K562 (cell line): ENCODE results near the gene CACNA1C. TPM values are rescaled to one million over a fixed set of nuclear protein-coding genes. Genes with fewer than 3 reads are reported as not detected.

Experiments
- ATAC-seq: fragments of 200-7000 bp; cut with Tn5 transposase; 3 replicates; pipeline ENCODE4 v1.9.1; 2020; ENCODE audit warnings: moderate library complexity
- BruUV-seq: library from RNA; stranded (reverse); fragments of 400-500 nt; replicated peaks from 2 replicates; lab custom pipeline; 2021; lab: Mats Ljungman, UMichigan
- CTCF ChIA-PET: fragments of 300-600 bp; formaldehyde crosslinking; extraction: SDS; loops from one replicate; lab custom pipeline; 2021; ENCODE audit warnings: low intra/inter-chr PET ratio; lab: Yijun Ruan, JAX
- POLR2A ChIA-PET: fragments of 300-600, 350-650 bp; sonication (Branson Sonifier 250); formaldehyde crosslinking; extraction: SDS; loops from one replicate; lab custom pipeline; 2021; ENCODE audit warnings: antibody characterized with exemption, inconsistent platforms; lab: Yijun Ruan, JAX
- DNase-seq, 4 experiments: peaks; one replicate each; pipeline versions ENCODE4 v3.0.0 to v3.0.0-alpha.2; 2011 to 2018; ENCODE audit warnings: low spot score in 3 of 4, mixed read lengths in 3 of 4; ENCODE audit errors: extremely low read depth in 1 of 4
- FAIRE-seq: peaks from 2 replicates; lab custom pipeline; 2011; peaks lifted over from hg19 to GRCh38; lab: Jason Lieb, UNC
- H2AFZ ChIP-seq: 2 replicates; pipeline ENCODE4 v1.6.0; 2011; ENCODE audit warnings: low read depth, low read length, control low read depth, inconsistent platforms
- H3K27ac ChIP-seq: fragments of 200-600 bp; 3 replicates; pipeline ENCODE4 v1.8.0; 2011; ENCODE audit warnings: low read depth, mild to moderate bottlenecking, control low read depth, inconsistent platforms, low read length, moderate library complexity, mixed read lengths; ENCODE audit errors: extremely low read depth
- H3K27me3 ChIP-seq, 2 experiments: fragments of 300-600 bp in 1 of 2; 2 replicates in 1 of 2; 3 replicates in 1 of 2; pipeline versions ENCODE4 v1.6.0 to v1.8.0; 2011; ENCODE audit warnings: inconsistent platforms in 2 of 2, low read length in 2 of 2, mild to moderate bottlenecking in 1 of 2, mixed read lengths in 1 of 2, moderate library complexity in 1 of 2; ENCODE audit not compliant: control insufficient read depth in 2 of 2, insufficient read depth in 2 of 2
- H3K36me3 ChIP-seq: fragments of 300-600 bp; 3 replicates; pipeline ENCODE4 v1.8.0; 2011; ENCODE audit warnings: mild to moderate bottlenecking, low read length, inconsistent platforms; ENCODE audit not compliant: control insufficient read depth, insufficient read depth
- H3K4me1 ChIP-seq, 2 experiments: fragments of 200-600 bp in 1 of 2; replicated peaks in 1 of 2; 2 replicates in 1 of 2; 3 replicates in 1 of 2; pipeline versions ENCODE4 v1.5.1 to v1.8.0; 2011; ENCODE audit warnings: inconsistent platforms in 2 of 2, low read length in 2 of 2, mild to moderate bottlenecking in 1 of 2, mixed read lengths in 1 of 2, moderate library complexity in 1 of 2; ENCODE audit not compliant: control insufficient read depth in 2 of 2, insufficient read depth in 2 of 2
- H3K4me2 ChIP-seq: 2 replicates; pipeline ENCODE4 v1.6.1; 2011; ENCODE audit warnings: low read length, control low read depth, inconsistent platforms, mixed read lengths; ENCODE audit not compliant: insufficient read depth
- H3K4me3 ChIP-seq: fragments of 200-600 bp; sonication (generic), shearing (Covaris generic); 2 replicates; pipeline ENCODE4 v1.5.1; 2016; ENCODE audit warnings: control low read depth, inconsistent platforms
- H3K79me2 ChIP-seq: fragments of 200-600 bp; 3 replicates; pipeline ENCODE4 v1.8.0; 2011; ENCODE audit warnings: low read length, inconsistent platforms; ENCODE audit not compliant: control insufficient read depth, insufficient read depth
- H3K9ac ChIP-seq, 2 experiments: 2 replicates each; pipeline versions ENCODE4 v1.6.0 to v1.6.1; 2011; ENCODE audit warnings: low read depth in 2 of 2, low read length in 2 of 2, control low read depth in 1 of 2, inconsistent platforms in 1 of 2, mild to moderate bottlenecking in 1 of 2, mixed read lengths in 1 of 2; ENCODE audit not compliant: insufficient read depth in 1 of 2
- H3K9me1 ChIP-seq: one replicate; pipeline ENCODE4 v1.6.0; 2011; ENCODE audit warnings: inconsistent platforms, mild to moderate bottlenecking, low read length, moderate library complexity; ENCODE audit not compliant: control insufficient read depth, insufficient read depth
- H3K9me3 ChIP-seq: replicated peaks from 2 replicates; pipeline ENCODE4 v1.5.1; 2011; ENCODE audit warnings: low read depth, low read length, inconsistent platforms; ENCODE audit not compliant: control insufficient read depth, insufficient read depth
- H4K20me1 ChIP-seq: replicated peaks from 2 replicates; pipeline ENCODE4 v1.6.1; 2011; ENCODE audit warnings: low read length, inconsistent platforms, mixed read lengths; ENCODE audit not compliant: control insufficient read depth, insufficient read depth
- HDAC3 ChIP-seq: fragments of 450-650 bp; IDR thresholded peaks from 2 replicates; pipeline ENCODE4 v1.6.1; 2018; ENCODE audit warnings: borderline replicate concordance, mild to moderate bottlenecking, moderate library complexity; ENCODE audit not compliant: partially characterized antibody
- PTRF ChIP-seq: fragments of 450-650 bp; IDR thresholded peaks from 2 replicates; pipeline ENCODE4 v1.6.1; 2016; ENCODE audit warnings: mild to moderate bottlenecking, missing genetic modification characterization, missing compliant biosample characterization
- ZNF318 ChIP-seq, 2 experiments: fragments of 450-650 bp; IDR thresholded peaks; 2 replicates each; pipeline ENCODE4 v1.6.1; 2016; ENCODE audit warnings: mild to moderate bottlenecking in 2 of 2, borderline replicate concordance in 1 of 2, low read depth in 1 of 2, moderate library complexity in 1 of 2
- WGBS: fragments of 100-300 bp; shearing (Covaris generic); methylation state at CpG from one replicate; pipeline ENCODE4 v1.1.6; 2016; ENCODE audit warnings: low coverage, mixed read lengths; ENCODE audit not compliant: insufficient coverage; ENCODE audit errors: missing lambda C conversion rate; 5-methylcytosine and 5-hydroxymethylcytosine counted together
- in situ Hi-C: fragments of 300-500 bp; cut with MboI; formaldehyde crosslinking; loops from 4 replicates; pipeline ENCODE4 v1.15.0; 2018; ENCODE audit warnings: inconsistent platforms, mixed read lengths
- intact Hi-C: fragments of 100-400 bp; cut with micrococcal nuclease; formaldehyde crosslinking; loops from 2 replicates; pipeline ENCODE4 v1.14.2; 2022
- polyA plus RNA-seq, 8 experiments: library from polyadenylated mRNA; depleted of rRNA in 4 of 8; stranded (reverse) in 5 of 8; unstranded in 3 of 8; fragments of >200 nt; fragmentation: Nextera tagmentation in 2 of 8; fragmentation: Illumina TruSeq in 1 of 8; extraction: Ambion mirVana in 2 of 8; extraction: Trizol in 1 of 8; gene quantifications; 2 replicates each; pipeline versions ENCODE4 v1.2.1 to v1.2.3, GENCODE V29; 2011 to 2014; ENCODE audit warnings: inconsistent platforms in 1 of 8, missing spikeins in 1 of 8
- total RNA-seq, 7 experiments: library from RNA; depleted of rRNA in 6 of 7; stranded (reverse); fragments of >200 nt in 6 of 7; fragmentation: Illumina TruSeq in 2 of 7; extraction: Trizol in 2 of 7; gene quantifications; 2 replicates each; pipeline versions ENCODE4 v1.2.1 to v1.2.3, GENCODE V29; 2011 to 2021; ENCODE audit warnings: low replicate concordance in 1 of 7

The CACNA1C gene
- total and polyA plus RNA-seq, 9 of the 15 experiments (the other 6 are each of a cell fraction or from before 2014, with no cell fraction given), result not detected

GRCh38 chr12:2735432-2735831 lies 682.6 kb downstream of the CACNA1C start:
- Histone ChIP-seq H3K79me2 (no peaks in the 10 kb centered on the region), H3K9ac (no peak overlapping the region), H2AFZ (no peak overlapping the region), H3K9me1 (no peaks in the 10 kb centered on the region)
- FAIRE-seq, result no peak
- 0% methylated on average over 1 of the region's 1 CpG for WGBS
- POLR2A ChIA-PET, result no interaction called here
- no peak for DNase-seq
- CTCF ChIA-PET, result no interaction called here
- TF ChIP-seq HDAC3, result no peak
- no peak for TF ChIP-seq ZNF318 (IDR thresholded peaks at IDR 0.05; ENCODE audit: borderline replicate concordance in 1 of 2, low read depth in 1 of 2)
- no peak for TF ChIP-seq PTRF (tag)
- TF ChIP-seq, all 486 proteins: peak for 0
- intact Hi-C loops, result no loop called here
- Histone ChIP-seq H3K4me2 (no peak overlapping the region), H3K4me1 (no peaks in the 10 kb centered on the region), H3K9me3 (no peaks in the 10 kb centered on the region), H3K36me3 (no peaks in the 10 kb centered on the region), H3K4me3 (no peak overlapping the region), H3K27ac (no peak overlapping the region), H4K20me1 (no peaks in the 10 kb centered on the region; the same call in 1 of the 2 replicates), H3K27me3 (peaks cover 0 to 20% of the 10 kb centered on the region in 2 experiments; a peak in 3 of 5 replicates)
- ATAC-seq, result no peak
- no TSS peak for BruUV-seq
- in situ Hi-C loops, result no loop called here
